Measurements from ENCODE around the gene WASHC4.

DNA sequence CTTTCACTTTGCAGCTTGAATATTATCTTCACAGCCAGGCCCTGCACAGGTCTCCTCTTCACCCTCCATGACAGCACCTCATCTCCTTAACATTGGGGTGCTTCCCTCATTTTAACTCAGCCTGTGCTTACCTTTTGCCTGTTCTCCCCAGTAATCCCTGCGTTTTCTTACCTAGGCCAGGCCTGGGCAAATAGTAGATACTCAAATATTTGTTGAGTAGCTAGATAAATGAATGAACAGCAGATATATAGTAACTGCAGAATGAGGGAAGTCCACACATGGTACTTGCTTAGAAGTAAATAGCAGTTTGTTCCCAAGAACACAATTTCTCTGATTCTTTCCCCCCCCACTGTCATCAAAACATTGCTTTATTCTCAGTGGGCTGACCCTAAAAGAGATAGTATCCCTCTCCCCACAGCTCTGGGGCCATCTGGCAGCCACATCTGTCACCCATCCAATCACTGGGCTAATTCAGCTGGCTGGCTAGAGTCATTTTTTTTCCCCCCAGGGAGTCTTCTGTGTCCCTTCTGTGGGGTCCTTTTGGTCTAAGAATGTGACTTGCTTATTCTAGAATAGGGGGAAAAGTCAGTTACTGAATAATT is 85.2 kb downstream of the WASHC4 start:
- TF ChIP-seq, protein P1, sequence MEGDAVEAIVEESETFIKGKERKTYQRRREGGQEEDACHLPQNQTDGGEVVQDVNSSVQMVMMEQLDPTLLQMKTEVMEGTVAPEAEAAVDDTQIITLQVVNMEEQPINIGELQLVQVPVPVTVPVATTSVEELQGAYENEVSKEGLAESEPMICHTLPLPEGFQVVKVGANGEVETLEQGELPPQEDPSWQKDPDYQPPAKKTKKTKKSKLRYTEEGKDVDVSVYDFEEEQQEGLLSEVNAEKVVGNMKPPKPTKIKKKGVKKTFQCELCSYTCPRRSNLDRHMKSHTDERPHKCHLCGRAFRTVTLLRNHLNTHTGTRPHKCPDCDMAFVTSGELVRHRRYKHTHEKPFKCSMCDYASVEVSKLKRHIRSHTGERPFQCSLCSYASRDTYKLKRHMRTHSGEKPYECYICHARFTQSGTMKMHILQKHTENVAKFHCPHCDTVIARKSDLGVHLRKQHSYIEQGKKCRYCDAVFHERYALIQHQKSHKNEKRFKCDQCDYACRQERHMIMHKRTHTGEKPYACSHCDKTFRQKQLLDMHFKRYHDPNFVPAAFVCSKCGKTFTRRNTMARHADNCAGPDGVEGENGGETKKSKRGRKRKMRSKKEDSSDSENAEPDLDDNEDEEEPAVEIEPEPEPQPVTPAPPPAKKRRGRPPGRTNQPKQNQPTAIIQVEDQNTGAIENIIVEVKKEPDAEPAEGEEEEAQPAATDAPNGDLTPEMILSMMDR (IDR thresholded peaks at IDR 0.05): no peak
- no peak for TF ChIP-seq EP300 (IDR thresholded peaks at IDR 0.05; ENCODE audit: low read depth)
- no peak for TF ChIP-seq POLR2A (IDR thresholded peaks at IDR 0.05)

Data from transverse colon (tissue), 3 donors.